Measurements from ENCODE around the gene PDE4D.
"Not testable (repeated sequence)": the region's sequence is repeated elsewhere in the genome, so short reads cannot be mapped to it uniquely, and the experiment has no call there.

The PDE4D gene

DNA sequence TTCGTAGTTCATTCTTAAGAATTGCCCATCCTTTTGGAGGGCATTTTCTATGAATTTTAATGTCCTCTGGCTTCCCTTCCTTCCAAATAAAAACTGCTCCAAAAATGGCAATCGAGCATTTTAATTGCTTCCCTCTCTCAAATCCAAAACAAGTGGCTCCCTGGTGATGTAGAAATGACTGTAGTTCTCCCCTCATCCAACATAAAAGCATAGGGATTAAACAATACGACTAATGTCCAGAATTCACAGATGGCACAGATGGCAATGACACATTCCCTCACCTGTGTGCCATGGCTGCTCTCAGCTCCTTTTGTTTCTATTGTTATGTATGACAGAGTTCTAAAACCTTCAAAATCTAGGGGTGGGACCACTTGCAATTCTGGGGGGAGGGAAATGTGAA, 893.3 kb downstream of the PDE4D start:
- Histone ChIP-seq H4K8ac (ENCODE audit: low read length) (no peak overlapping the region), H2BK120ac (ENCODE audit: low read depth, low read length) (no peak overlapping the region)
- 97% methylated on average over 3 of the region's 3 CpGs for WGBS

DNA sequence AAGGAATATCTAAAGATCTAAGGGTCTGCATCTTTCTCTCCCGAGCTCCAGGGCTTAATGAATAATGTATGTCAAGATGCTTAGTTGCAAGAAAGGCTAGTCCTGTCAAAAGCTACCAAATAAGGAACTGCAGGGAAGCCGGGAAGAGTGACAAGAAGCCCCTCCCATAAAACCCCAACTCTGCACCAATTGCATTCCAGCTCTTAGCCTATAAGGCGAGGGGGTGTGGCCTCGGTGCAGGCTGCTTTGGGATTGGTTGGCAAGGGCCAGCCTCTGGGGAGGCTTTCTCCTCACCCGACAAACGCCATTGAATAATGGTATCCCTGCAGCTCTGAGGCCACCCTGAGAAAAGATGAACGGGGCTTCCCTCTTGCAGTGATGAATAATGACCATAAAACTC, 893.7 kb downstream of the PDE4D start:
- no peak overlapping the region for H2BK5ac ChIP-seq (ENCODE audit: low read depth, low read length, poor library complexity, severe bottlenecking)
- no peak overlapping the region for H3K4me2 ChIP-seq (ENCODE audit: low read length, poor library complexity, severe bottlenecking)
- H3K9ac ChIP-seq (ENCODE audit: low read length): no peak overlapping the region
- WGBS: 97% methylated on average over 7 of the region's 7 CpGs
- H2BK12ac ChIP-seq (ENCODE audit: low read length in 2 of 2): no peak overlapping the region
- peaks cover 2% of the 10 kb centered on the region for H3K4me1 ChIP-seq (ENCODE audit: control insufficient read depth, insufficient read depth, low read depth, low read length)
- H3K27ac ChIP-seq (ENCODE audit: low read length, poor library complexity, severe bottlenecking): no peak overlapping the region
- H3K4me3 ChIP-seq (ENCODE audit: insufficient read depth in 1 of 2, low read depth in 1 of 2, low read length in 2 of 2): no peak overlapping the region
- H4K8ac ChIP-seq (ENCODE audit: low read length): no peak overlapping the region
- no peak overlapping the region for H3K4ac ChIP-seq (ENCODE audit: low read depth in 1 of 2, low read length in 2 of 2)
- no peak overlapping the region for H3K14ac ChIP-seq (ENCODE audit: low read length in 2 of 2)
- peaks cover 11% of the 10 kb centered on the region for H3K79me1 ChIP-seq (replicated peaks; ENCODE audit: low read length, poor library complexity, severe bottlenecking)
- no peak overlapping the region for H2AK5ac ChIP-seq (ENCODE audit: low read length, severe bottlenecking)
- H3K27me3 ChIP-seq (ENCODE audit: control insufficient read depth in 1 of 2, insufficient read depth in 1 of 2, low read length in 2 of 2): no peaks in the 10 kb centered on the region
- no peaks in the 10 kb centered on the region for H3K9me3 ChIP-seq (ENCODE audit: control insufficient read depth, low read length)
- no peak for DNase-seq
- H2BK120ac ChIP-seq (ENCODE audit: low read depth, low read length): no peak overlapping the region
- no peaks in the 10 kb centered on the region for H3K36me3 ChIP-seq (ENCODE audit: control insufficient read depth in 1 of 2, insufficient read depth in 2 of 2, low read depth in 1 of 2, low read length in 2 of 2)
- no peak overlapping the region for H2AFZ ChIP-seq (ENCODE audit: low read depth, low read length)
- no peak overlapping the region for H3K18ac ChIP-seq (ENCODE audit: low read depth in 1 of 2, low read length in 2 of 2)
- H4K91ac ChIP-seq (ENCODE audit: low read length): no peak overlapping the region
- no peak overlapping the region for H3K23ac ChIP-seq (ENCODE audit: low read length in 2 of 2)
- H2BK15ac ChIP-seq (ENCODE audit: low read depth, poor library complexity, severe bottlenecking): no peak overlapping the region

More for the DNA sequence above, 893.3 kb downstream of the PDE4D start:
- no peaks in the 10 kb centered on the region for H3K9me3 ChIP-seq (ENCODE audit: control insufficient read depth, low read length)
- no peak overlapping the region for H3K4me2 ChIP-seq (ENCODE audit: low read length, poor library complexity, severe bottlenecking)
- no peak overlapping the region for H3K4ac ChIP-seq (ENCODE audit: low read depth in 1 of 2, low read length in 2 of 2)
- no peak overlapping the region for H3K18ac ChIP-seq (ENCODE audit: low read depth in 1 of 2, low read length in 2 of 2)
- H2AK5ac ChIP-seq (ENCODE audit: low read length, severe bottlenecking): no peak overlapping the region
- no peak overlapping the region for H3K27ac ChIP-seq (ENCODE audit: low read length, poor library complexity, severe bottlenecking)
- H3K14ac ChIP-seq (ENCODE audit: low read length in 2 of 2): no peak overlapping the region
- no peaks in the 10 kb centered on the region for H3K36me3 ChIP-seq (ENCODE audit: control insufficient read depth in 1 of 2, insufficient read depth in 2 of 2, low read depth in 1 of 2, low read length in 2 of 2)
- no peak overlapping the region for H2AFZ ChIP-seq (ENCODE audit: low read depth, low read length)
- no peak overlapping the region for H3K9ac ChIP-seq (ENCODE audit: low read length)
- peaks cover 11% of the 10 kb centered on the region for H3K79me1 ChIP-seq (replicated peaks; ENCODE audit: low read length, poor library complexity, severe bottlenecking)
- no peaks in the 10 kb centered on the region for H3K27me3 ChIP-seq (ENCODE audit: control insufficient read depth in 1 of 2, insufficient read depth in 1 of 2, low read length in 2 of 2)
- H3K4me3 ChIP-seq (ENCODE audit: insufficient read depth in 1 of 2, low read depth in 1 of 2, low read length in 2 of 2): no peak overlapping the region
- peaks cover 2% of the 10 kb centered on the region for H3K4me1 ChIP-seq (ENCODE audit: control insufficient read depth, insufficient read depth, low read depth, low read length)
- DNase-seq: no peak
- no peak overlapping the region for H2BK5ac ChIP-seq (ENCODE audit: low read depth, low read length, poor library complexity, severe bottlenecking)
- no peak overlapping the region for H2BK15ac ChIP-seq (ENCODE audit: low read depth, poor library complexity, severe bottlenecking)
- H2BK12ac ChIP-seq (ENCODE audit: low read length in 2 of 2): no peak overlapping the region
- no peak overlapping the region for H4K91ac ChIP-seq (ENCODE audit: low read length)
- H3K23ac ChIP-seq (ENCODE audit: low read length in 2 of 2): no peak overlapping the region

GRCh38 chr5:58998544-58998943, 895.0 kb downstream of the PDE4D start:
- Histone ChIP-seq H2AK5ac (ENCODE audit: low read length, severe bottlenecking) (no peak overlapping the region), H3K23ac (ENCODE audit: low read length in 2 of 2) (no peak overlapping the region), H3K79me1 (replicated peaks; ENCODE audit: low read length, poor library complexity, severe bottlenecking) (peaks cover 7% of the 10 kb centered on the region), H3K4ac (ENCODE audit: low read depth in 1 of 2, low read length in 2 of 2) (no peak overlapping the region), H3K36me3 (ENCODE audit: control insufficient read depth in 1 of 2, insufficient read depth in 2 of 2, low read depth in 1 of 2, low read length in 2 of 2) (no peaks in the 10 kb centered on the region), H3K4me1 (ENCODE audit: control insufficient read depth, insufficient read depth, low read depth, low read length) (peaks cover 2% of the 10 kb centered on the region), H4K8ac (ENCODE audit: low read length) (no peak overlapping the region), H3K18ac (ENCODE audit: low read depth in 1 of 2, low read length in 2 of 2) (no peak overlapping the region), H3K4me3 (ENCODE audit: insufficient read depth in 1 of 2, low read depth in 1 of 2, low read length in 2 of 2) (no peak overlapping the region), H2BK15ac (ENCODE audit: low read depth, poor library complexity, severe bottlenecking) (no peak overlapping the region), H2BK120ac (ENCODE audit: low read depth, low read length) (no peak overlapping the region), H2AFZ (ENCODE audit: low read depth, low read length) (no peak overlapping the region), H3K9ac (ENCODE audit: low read length) (no peak overlapping the region), H3K9me3 (ENCODE audit: control insufficient read depth, low read length) (no peaks in the 10 kb centered on the region), H3K4me2 (ENCODE audit: low read length, poor library complexity, severe bottlenecking) (no peak overlapping the region), H3K27ac (ENCODE audit: low read length, poor library complexity, severe bottlenecking) (no peak overlapping the region), H3K14ac (ENCODE audit: low read length in 2 of 2) (no peak overlapping the region), H3K27me3 (ENCODE audit: control insufficient read depth in 1 of 2, insufficient read depth in 1 of 2, low read length in 2 of 2) (no peaks in the 10 kb centered on the region), H2BK12ac (ENCODE audit: low read length in 2 of 2) (no peak overlapping the region), H2BK5ac (ENCODE audit: low read depth, low read length, poor library complexity, severe bottlenecking) (no peak overlapping the region), H4K91ac (ENCODE audit: low read length) (no peak overlapping the region)
- DNase-seq: no peak
- 89% methylated on average over 1 of the region's 2 CpGs for WGBS

DNA sequence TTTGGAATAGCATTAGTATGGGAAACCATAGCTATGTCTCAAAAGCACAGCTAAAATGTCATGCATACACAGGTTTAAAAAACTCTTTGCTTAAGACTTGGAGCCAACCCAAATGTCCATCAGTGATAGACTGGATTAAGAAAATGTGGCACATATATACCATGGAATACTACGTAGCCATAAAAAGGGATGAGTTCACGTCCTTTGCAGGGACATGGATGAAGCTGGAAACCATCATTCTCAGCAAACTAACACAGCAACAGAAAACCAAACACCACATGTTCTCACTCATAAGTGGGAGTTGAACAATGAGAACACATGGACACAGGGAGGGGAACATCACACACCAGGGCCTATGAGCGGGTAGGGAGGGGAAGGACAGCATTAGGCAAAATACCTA, 897.7 kb downstream of the PDE4D start:
- H3K79me1 ChIP-seq (replicated peaks; ENCODE audit: low read length, poor library complexity, severe bottlenecking); H3K4ac ChIP-seq (ENCODE audit: low read depth in 1 of 2, low read length in 2 of 2); H3K4me3 ChIP-seq (ENCODE audit: insufficient read depth in 1 of 2, low read depth in 1 of 2, low read length in 2 of 2); H3K18ac ChIP-seq (ENCODE audit: low read depth in 1 of 2, low read length in 2 of 2); H3K4me2 ChIP-seq (ENCODE audit: low read length, poor library complexity, severe bottlenecking); DNase-seq; H2BK12ac ChIP-seq (ENCODE audit: low read length in 2 of 2); H2AFZ ChIP-seq (ENCODE audit: low read depth, low read length); H3K27ac ChIP-seq (ENCODE audit: low read length, poor library complexity, severe bottlenecking); H4K91ac ChIP-seq (ENCODE audit: low read length); H2BK5ac ChIP-seq (ENCODE audit: low read depth, low read length, poor library complexity, severe bottlenecking); H3K27me3 ChIP-seq (ENCODE audit: control insufficient read depth in 1 of 2, insufficient read depth in 1 of 2, low read length in 2 of 2); H2BK15ac ChIP-seq (ENCODE audit: low read depth, poor library complexity, severe bottlenecking); H3K36me3 ChIP-seq (ENCODE audit: control insufficient read depth in 1 of 2, insufficient read depth in 2 of 2, low read depth in 1 of 2, low read length in 2 of 2); H3K23ac ChIP-seq (ENCODE audit: low read length in 2 of 2); H3K4me1 ChIP-seq (ENCODE audit: control insufficient read depth, insufficient read depth, low read depth, low read length); H3K9ac ChIP-seq (ENCODE audit: low read length); H2AK5ac ChIP-seq (ENCODE audit: low read length, severe bottlenecking); H3K9me3 ChIP-seq (ENCODE audit: control insufficient read depth, low read length); H2BK120ac ChIP-seq (ENCODE audit: low read depth, low read length); H4K8ac ChIP-seq (ENCODE audit: low read length); H3K14ac ChIP-seq (ENCODE audit: low read length in 2 of 2): not testable (repeated sequence)
- 100% methylated on average over 1 of the region's 3 CpGs for WGBS

Data from mesenchymal stem cell (in vitro differentiated cells and primary cell).